Measurements from ENCODE around the gene TRMT11. TPM values are rescaled to one million over a fixed set of nuclear protein-coding genes. Genes with fewer than 3 reads are reported as not detected.

Gene TRMT11
- total RNA-seq, 4 donors from 2014 or later, result 21.5 to 69.2 (median 47.8) TPM

DNA sequence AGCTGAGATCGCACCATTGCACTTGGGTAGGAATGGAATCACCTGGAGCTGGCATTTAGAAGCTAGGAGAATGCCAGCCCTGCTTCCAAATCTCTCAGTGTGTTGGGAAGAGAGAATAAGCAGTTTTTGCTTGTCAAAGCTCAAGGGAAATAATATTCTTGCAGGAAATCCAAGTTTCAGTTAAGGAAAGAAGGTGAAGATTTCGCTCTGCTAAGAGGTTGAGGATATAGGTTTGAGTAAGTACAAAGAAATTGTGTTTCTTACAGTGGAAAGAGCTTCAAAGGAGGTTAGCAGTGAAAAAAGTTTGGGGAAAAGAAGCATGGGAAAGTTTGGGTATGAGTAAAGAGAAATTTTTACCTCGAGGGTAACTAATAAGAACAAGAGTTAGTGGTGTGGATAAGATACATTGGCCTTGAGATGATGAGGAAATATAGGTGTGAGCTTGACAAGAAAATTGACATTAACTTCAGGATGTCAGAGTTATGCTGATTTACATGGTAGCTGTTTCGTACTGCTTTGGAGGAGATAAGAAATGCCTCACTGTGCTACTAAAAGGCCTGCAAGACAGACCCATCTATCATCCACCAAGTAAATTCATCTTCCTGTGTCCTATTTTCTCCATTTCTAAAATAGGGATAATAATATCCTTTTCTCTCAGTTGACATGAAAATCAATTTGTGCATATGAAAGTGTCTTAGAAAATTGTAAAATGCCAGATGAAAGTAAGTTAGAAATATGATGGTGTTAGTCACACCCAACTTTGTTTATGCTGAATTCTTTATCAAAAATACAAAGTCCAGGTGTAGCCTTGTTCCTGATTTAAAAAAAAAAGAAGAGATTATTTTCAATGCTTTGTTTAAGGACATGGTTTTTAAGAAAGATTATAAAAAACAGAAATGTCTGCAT is 42.6 kb upstream of the TRMT11 start:
- Histone ChIP-seq H3K9me3 (no peaks in the 10 kb centered on the region), H3K27ac (peak overlapping the region; percentile 43 to 78), H3K4me1 (no peaks in the 10 kb centered on the region), H3K36me3 (no peaks in the 10 kb centered on the region), H3K27me3 (no peaks in the 10 kb centered on the region), H3K4me3 (no peak overlapping the region)
- no peak for DNase-seq
- no peak for TF ChIP-seq POLR2A (IDR thresholded peaks at IDR 0.05)
- TF ChIP-seq, protein P1, sequence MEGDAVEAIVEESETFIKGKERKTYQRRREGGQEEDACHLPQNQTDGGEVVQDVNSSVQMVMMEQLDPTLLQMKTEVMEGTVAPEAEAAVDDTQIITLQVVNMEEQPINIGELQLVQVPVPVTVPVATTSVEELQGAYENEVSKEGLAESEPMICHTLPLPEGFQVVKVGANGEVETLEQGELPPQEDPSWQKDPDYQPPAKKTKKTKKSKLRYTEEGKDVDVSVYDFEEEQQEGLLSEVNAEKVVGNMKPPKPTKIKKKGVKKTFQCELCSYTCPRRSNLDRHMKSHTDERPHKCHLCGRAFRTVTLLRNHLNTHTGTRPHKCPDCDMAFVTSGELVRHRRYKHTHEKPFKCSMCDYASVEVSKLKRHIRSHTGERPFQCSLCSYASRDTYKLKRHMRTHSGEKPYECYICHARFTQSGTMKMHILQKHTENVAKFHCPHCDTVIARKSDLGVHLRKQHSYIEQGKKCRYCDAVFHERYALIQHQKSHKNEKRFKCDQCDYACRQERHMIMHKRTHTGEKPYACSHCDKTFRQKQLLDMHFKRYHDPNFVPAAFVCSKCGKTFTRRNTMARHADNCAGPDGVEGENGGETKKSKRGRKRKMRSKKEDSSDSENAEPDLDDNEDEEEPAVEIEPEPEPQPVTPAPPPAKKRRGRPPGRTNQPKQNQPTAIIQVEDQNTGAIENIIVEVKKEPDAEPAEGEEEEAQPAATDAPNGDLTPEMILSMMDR (IDR thresholded peaks at IDR 0.05), result no peak
- intact Hi-C loops (cut with DNase I; ENCODE audit: low total_unique reads), result no loop called here

DNA sequence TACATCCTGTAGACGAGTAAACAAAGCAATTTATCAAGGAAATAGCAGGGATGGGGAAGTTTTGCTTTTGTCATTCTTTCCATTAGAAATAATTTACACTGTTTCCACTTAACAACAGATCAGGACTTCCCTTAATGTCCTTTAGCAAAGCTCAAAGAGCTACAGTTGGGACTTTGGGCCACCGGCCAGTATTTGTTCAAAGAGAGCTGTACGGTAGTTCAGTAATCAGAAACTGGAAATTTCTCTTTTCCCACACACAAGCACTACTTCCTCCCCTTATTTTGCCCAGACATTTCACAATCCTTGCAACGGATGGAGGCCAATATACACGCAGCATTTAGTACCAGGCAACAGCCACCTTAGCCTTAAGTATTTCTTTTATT is 41.9 kb upstream of the TRMT11 start:
- H3K36me3 ChIP-seq, result no peaks in the 10 kb centered on the region
- peak overlapping the region; percentile 43 to 78 for H3K27ac ChIP-seq
- no peak overlapping the region for H3K4me3 ChIP-seq
- no peak for TF ChIP-seq POLR2A (IDR thresholded peaks at IDR 0.05)
- TF ChIP-seq, protein P1 (IDR thresholded peaks at IDR 0.05), result no peak
- intact Hi-C loops (cut with DNase I; ENCODE audit: low total_unique reads), result no loop called here
- no peaks in the 10 kb centered on the region for H3K9me3 ChIP-seq
- DNase-seq, result peak; percentile 46 to 76
- H3K4me1 ChIP-seq, result no peaks in the 10 kb centered on the region
- no peaks in the 10 kb centered on the region for H3K27me3 ChIP-seq

DNA sequence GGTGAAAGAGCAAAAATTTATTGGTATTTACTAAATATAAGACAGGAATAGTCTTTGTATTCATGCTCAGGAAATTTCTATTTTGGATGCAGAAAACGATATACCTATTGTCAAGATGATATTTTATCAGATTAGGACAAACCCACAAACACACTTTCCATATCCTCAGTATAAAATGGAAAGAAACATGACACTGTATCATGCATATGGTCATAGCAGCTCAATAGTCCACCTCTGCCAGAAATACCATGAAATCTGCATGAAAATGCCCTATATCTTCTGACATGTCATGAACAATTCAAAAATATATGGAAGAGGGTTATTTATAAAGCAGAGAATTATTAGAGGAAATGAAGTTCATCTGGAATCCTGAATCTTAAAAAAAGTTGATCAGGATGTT is 41.4 kb upstream of the TRMT11 start:
- H3K4me1 ChIP-seq, result no peaks in the 10 kb centered on the region
- no peaks in the 10 kb centered on the region for H3K9me3 ChIP-seq
- no peak for DNase-seq
- H3K4me3 ChIP-seq, result no peak overlapping the region
- intact Hi-C loops (cut with DNase I; ENCODE audit: low total_unique reads), result no loop called here
- no peaks in the 10 kb centered on the region for H3K27me3 ChIP-seq
- peak overlapping the region; percentile 43 to 78 for H3K27ac ChIP-seq
- no peaks in the 10 kb centered on the region for H3K36me3 ChIP-seq
- no peak for TF ChIP-seq POLR2A (IDR thresholded peaks at IDR 0.05)

DNA sequence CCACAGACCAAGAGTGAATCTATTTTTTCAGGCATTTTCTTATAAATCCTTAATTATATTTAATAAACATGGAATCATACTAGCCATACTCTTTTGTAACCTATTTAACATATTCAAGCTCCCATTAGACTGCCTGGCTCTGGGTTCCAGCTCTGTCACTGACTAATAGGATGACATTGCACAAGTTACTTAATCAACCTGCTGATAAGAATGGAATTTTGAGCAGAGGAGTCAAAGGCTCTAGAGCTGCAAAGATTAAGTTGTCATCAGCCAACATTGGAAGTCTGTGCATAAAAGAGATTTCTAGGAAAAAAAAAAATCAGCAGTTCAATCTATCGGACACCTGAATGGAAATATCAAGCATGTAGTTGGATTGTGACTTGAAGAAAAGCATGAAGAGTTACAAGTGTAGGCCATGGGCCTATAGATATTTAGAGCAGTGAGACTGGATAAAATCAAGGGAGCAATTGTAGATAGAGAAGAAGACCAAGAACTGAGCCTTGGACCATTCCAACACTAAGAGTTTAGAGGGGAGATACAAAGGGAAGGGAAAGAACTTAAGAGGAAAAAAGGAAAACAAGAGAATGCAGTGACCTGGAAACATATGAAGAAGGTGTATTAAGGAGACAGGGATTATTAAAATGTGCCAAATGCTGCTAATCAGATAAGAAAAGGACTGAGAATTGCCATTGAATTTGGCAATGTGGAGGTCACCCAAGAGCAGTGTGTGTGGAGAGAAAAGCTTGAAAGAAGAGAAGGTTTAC is 40.8 kb upstream of the TRMT11 start:
- TF ChIP-seq POLR2A (IDR thresholded peaks at IDR 0.05), result no peak
- TF ChIP-seq, protein P1 (IDR thresholded peaks at IDR 0.05), result no peak

DNA sequence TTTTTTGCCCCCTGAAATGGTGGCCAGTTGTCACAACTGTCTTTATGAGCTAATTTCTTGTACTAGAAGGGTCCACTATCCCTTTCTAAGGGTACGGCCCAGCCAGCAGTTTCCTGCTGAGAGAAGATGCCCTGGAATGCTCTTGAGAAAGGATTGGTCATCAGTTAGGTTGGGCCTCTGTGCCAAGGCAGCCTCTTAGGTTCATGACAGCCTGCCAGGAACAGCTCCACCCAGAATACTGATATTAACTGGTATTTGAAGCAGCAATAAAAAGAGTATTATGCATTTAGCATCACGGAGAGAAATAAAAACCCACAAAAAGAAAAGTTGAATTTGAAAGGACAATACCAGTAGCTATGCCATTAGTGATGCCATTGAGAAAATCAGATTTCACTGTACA is 38.7 kb upstream of the TRMT11 start:
- no peak overlapping the region for H3K27ac ChIP-seq
- intact Hi-C loops (cut with DNase I; ENCODE audit: low total_unique reads), result no loop called here
- peak in 1 of 2 donors; percentile 30 for DNase-seq

More for the DNA sequence above, 40.8 kb upstream of the TRMT11 start:
- Histone ChIP-seq H3K4me1 (no peaks in the 10 kb centered on the region), H3K4me3 (no peak overlapping the region), H3K36me3 (no peaks in the 10 kb centered on the region), H3K9me3 (no peaks in the 10 kb centered on the region), H3K27ac (peak overlapping the region; percentile 40 to 78), H3K27me3 (no peaks in the 10 kb centered on the region)
- intact Hi-C loops (cut with DNase I; ENCODE audit: low total_unique reads), result no loop called here
- DNase-seq, result no peak

More for the DNA sequence above, 38.7 kb upstream of the TRMT11 start:
- TF ChIP-seq, protein P1 (IDR thresholded peaks at IDR 0.05), result no peak
- no peak for TF ChIP-seq POLR2A (IDR thresholded peaks at IDR 0.05)
- no peaks in the 10 kb centered on the region for H3K9me3 ChIP-seq
- no peaks in the 10 kb centered on the region for H3K4me1 ChIP-seq
- H3K4me3 ChIP-seq, result no peak overlapping the region
- no peaks in the 10 kb centered on the region for H3K27me3 ChIP-seq
- no peaks in the 10 kb centered on the region for H3K36me3 ChIP-seq
